GM12878 (cell line): ENCODE measurements around the gene SMPD3. TPM values are rescaled to one million over a fixed set of nuclear protein-coding genes. Genes with fewer than 3 reads are reported as not detected.

Experiments used
- ATAC-seq: fragments of 200-7000 bp; cut with Tn5 transposase; 3 replicates; pipeline ENCODE4 v1.9.1; 2020; ENCODE audit warnings: mild to moderate bottlenecking, moderate library complexity
- BruUV-seq: library from RNA; stranded (reverse); fragments of 400-500 nt; replicated peaks from 2 replicates; lab custom pipeline; 2021; lab: Mats Ljungman, UMichigan
- CTCF ChIA-PET: fragments of 300-600 bp; sonication (Branson Sonifier 250); formaldehyde crosslinking; extraction: SDS; loops from one replicate; lab custom pipeline; 2021; ENCODE audit warnings: inconsistent platforms; lab: Yijun Ruan, JAX
- POLR2A ChIA-PET: fragments of 350-600 bp; formaldehyde crosslinking; extraction: SDS; loops from one replicate; lab custom pipeline; 2021; ENCODE audit warnings: inconsistent platforms; lab: Charles Lee
- RAD21 ChIA-PET: fragments of 300-600 bp; sonication (Branson Sonifier 250); formaldehyde crosslinking; loops from one replicate; lab custom pipeline; 2023; ENCODE audit warnings: antibody characterized with exemption; ENCODE audit not compliant: unreplicated experiment; lab: Charles Lee
- SMC1A ChIA-PET: fragments of 300-600 bp; sonication (Branson Sonifier 250); formaldehyde crosslinking; loops from one replicate; lab custom pipeline; 2023; ENCODE audit not compliant: unreplicated experiment, uncharacterized antibody; lab: Charles Lee
- DNase-seq: peaks from one replicate; pipeline ENCODE4 v3.0.0-alpha.2; 2011; ENCODE audit warnings: low read depth, low spot score
- FAIRE-seq: peaks from 3 replicates; lab custom pipeline; 2011; peaks lifted over from hg19 to GRCh38; lab: Jason Lieb, UNC
- H2AFZ ChIP-seq: 2 replicates; pipeline ENCODE4 v1.6.0; 2011; ENCODE audit warnings: low read depth, low read length, control low read depth; ENCODE audit not compliant: control insufficient read depth
- H3K27ac ChIP-seq: 2 replicates; pipeline ENCODE4 v1.5.1; 2011; ENCODE audit warnings: control low read depth; ENCODE audit not compliant: control insufficient read depth, insufficient read depth
- H3K27me3 ChIP-seq, 2 experiments: replicated peaks in 1 of 2; 2 replicates each; pipeline versions ENCODE4 v1.6.0 to v1.6.1; 2011; ENCODE audit warnings: low read length in 1 of 2; ENCODE audit not compliant: control insufficient read depth in 2 of 2, insufficient read depth in 2 of 2
- H3K36me3 ChIP-seq, 2 experiments: 2 replicates each; pipeline ENCODE4 v1.5.1; 2011; ENCODE audit warnings: low read length in 1 of 2; ENCODE audit not compliant: control insufficient read depth in 2 of 2, insufficient read depth in 2 of 2
- H3K4me1 ChIP-seq: 2 replicates; pipeline ENCODE4 v1.6.1; 2011; ENCODE audit warnings: mild to moderate bottlenecking, low read length, moderate library complexity, mixed read lengths; ENCODE audit not compliant: control insufficient read depth, insufficient read depth
- H3K4me2 ChIP-seq: 2 replicates; pipeline ENCODE4 v1.6.0; 2011; ENCODE audit warnings: control low read depth; ENCODE audit not compliant: control insufficient read depth, insufficient read depth
- H3K4me3 ChIP-seq: fragments of 200-600 bp; sonication (generic); 2 replicates; pipeline ENCODE4 v1.5.1; 2016
- H3K79me2 ChIP-seq: 2 replicates; pipeline ENCODE4 v1.6.0; 2011; ENCODE audit warnings: low read length; ENCODE audit not compliant: control insufficient read depth, insufficient read depth
- H3K9ac ChIP-seq: 2 replicates; pipeline ENCODE4 v1.8.0; 2011; ENCODE audit warnings: low read length, control low read depth, mixed read lengths; ENCODE audit not compliant: control insufficient read depth, insufficient read depth
- H3K9me3 ChIP-seq: replicated peaks from 3 replicates; pipeline ENCODE4 v1.5.1; 2011; ENCODE audit warnings: mild to moderate bottlenecking, low read length; ENCODE audit not compliant: control insufficient read depth, insufficient read depth
- H4K20me1 ChIP-seq: 2 replicates; pipeline ENCODE4 v1.6.0; 2011; ENCODE audit not compliant: control insufficient read depth, insufficient read depth
- CTCF ChIP-seq, 3 experiments: IDR thresholded peaks in 2 of 3; conservative IDR thresholded peaks in 1 of 3; 2 replicates each; pipeline ENCODE4 v1.5.1; 2011; ENCODE audit warnings: low read depth in 3 of 3, low read length in 3 of 3, mild to moderate bottlenecking in 3 of 3, control low read depth in 2 of 3, moderate library complexity in 2 of 3, inconsistent platforms in 1 of 3, mixed read lengths in 1 of 3; ENCODE audit not compliant: control insufficient read depth in 2 of 3, insufficient read depth in 1 of 3; ENCODE audit errors: extremely low read depth in 1 of 3
- IKZF2 ChIP-seq, 2 experiments: fragments of 450-650 bp; IDR thresholded peaks; 2 replicates each; pipeline ENCODE4 v1.6.1; 2017; ENCODE audit warnings: mild to moderate bottlenecking in 2 of 2, moderate library complexity in 2 of 2
- NBN ChIP-seq: fragments of 450-650 bp; IDR thresholded peaks from 2 replicates; pipeline ENCODE4 v1.6.1; 2016
- NFYA ChIP-seq: IDR thresholded peaks from 2 replicates; pipeline ENCODE4 v1.6.1; 2011; ENCODE audit warnings: low read depth, mild to moderate bottlenecking, low read length, improper control_type of control experiment, borderline replicate concordance
- PAX5 ChIP-seq: IDR thresholded peaks from 2 replicates; pipeline ENCODE4 v1.6.1; 2011; ENCODE audit warnings: low read depth, low read length, borderline replicate concordance
- POU2F2 ChIP-seq: IDR thresholded peaks from 3 replicates; pipeline ENCODE4 v1.6.1; 2011; ENCODE audit warnings: low read depth, mild to moderate bottlenecking, low read length, borderline replicate concordance
- RBBP5 ChIP-seq: fragments of 200-600 bp; sonication (generic); conservative IDR thresholded peaks from 2 replicates; pipeline ENCODE4 v1.6.1; 2016
- SIN3A ChIP-seq: IDR thresholded peaks from 2 replicates; pipeline ENCODE4 v1.6.1; 2012; ENCODE audit warnings: low read depth, low read length, improper control_type of control experiment
- SRF ChIP-seq, 2 experiments: IDR thresholded peaks; 2 replicates each; pipeline ENCODE4 v1.6.1; 2011; ENCODE audit warnings: low read depth in 2 of 2, low read length in 2 of 2, mild to moderate bottlenecking in 1 of 2, moderate library complexity in 1 of 2
- STAT1 ChIP-seq: fragments of 450-650 bp; conservative IDR thresholded peaks from 2 replicates; pipeline ENCODE4 v1.6.1; 2014; ENCODE audit warnings: antibody characterized with exemption, mild to moderate bottlenecking
- TARDBP ChIP-seq: IDR thresholded peaks from 2 replicates; pipeline ENCODE4 v1.6.1; 2016; ENCODE audit warnings: borderline replicate concordance
- ZNF384 ChIP-seq: IDR thresholded peaks from 2 replicates; pipeline ENCODE4 v1.6.1; 2012; ENCODE audit warnings: low read depth, mild to moderate bottlenecking, low read length, improper control_type of control experiment, borderline replicate concordance
- ZNF622 ChIP-seq: fragments of 450-650 bp; IDR thresholded peaks from 2 replicates; pipeline ENCODE4 v1.6.1; 2017; ENCODE audit warnings: mild to moderate bottlenecking, inconsistent platforms
- ZSCAN29 ChIP-seq: fragments of 450-650 bp; IDR thresholded peaks from 2 replicates; pipeline ENCODE4 v1.6.1; 2017; ENCODE audit warnings: mild to moderate bottlenecking, moderate library complexity
- WGBS: methylation state at CpG from one replicate; pipeline ENCODE4 v1.1.6; 2016; ENCODE audit warnings: low lambda C conversion rate; ENCODE audit not compliant: insufficient replicate concordance, insufficient coverage; ENCODE audit errors: missing lambda C conversion rate; 5-methylcytosine and 5-hydroxymethylcytosine counted together
- in situ Hi-C: fragments of 300-500 bp; cut with MboI; formaldehyde crosslinking; loops from 9 replicates; pipeline ENCODE4 v1.14.3; 2018; ENCODE audit warnings: mixed read lengths
- intact Hi-C: fragments of 100-400 bp; cut with micrococcal nuclease; formaldehyde crosslinking; loops from one replicate; pipeline ENCODE4 v1.14.2; 2022; ENCODE audit not compliant: unreplicated experiment
- polyA plus RNA-seq, 11 experiments: library from polyadenylated mRNA; depleted of rRNA in 4 of 11; unstranded in 6 of 11; stranded (reverse) in 5 of 11; fragments of >200 nt; fragmentation: Nextera tagmentation in 4 of 11; fragmentation: Illumina TruSeq in 1 of 11; extraction: Ambion mirVana in 4 of 11; extraction: Trizol in 1 of 11; gene quantifications; 1 replicate in 1 of 11; 2 replicates in 10 of 11; pipeline versions ENCODE4 v1.2.1 to v1.2.3, GENCODE V29; 2011 to 2016; ENCODE audit warnings: inconsistent platforms in 2 of 11, missing spikeins in 2 of 11, low read depth in 1 of 11
- total RNA-seq, 4 experiments: library from RNA; depleted of rRNA in 3 of 4; stranded (reverse); fragments of >200 nt in 3 of 4; fragmentation: Illumina TruSeq in 1 of 4; extraction: Trizol in 1 of 4; gene quantifications; 2 replicates each; pipeline versions ENCODE4 v1.2.1 to v1.2.3, GENCODE V29; 2013 to 2021
- TF ChIP-seq, protein P1 (sequence below): fragments of 450-650 bp; IDR thresholded peaks from 2 replicates; pipeline ENCODE4 v1.6.1; 2017; ENCODE audit warnings: mild to moderate bottlenecking, moderate library complexity
- TF ChIP-seq, protein P2 (sequence below): fragments of 450-650 bp; IDR thresholded peaks from 2 replicates; pipeline ENCODE4 v1.6.1; 2016; ENCODE audit warnings: mild to moderate bottlenecking

The SMPD3 gene
- total and polyA plus RNA-seq, 10 of the 15 experiments (the other 5 are each of a cell fraction or from before 2014, with no cell fraction given), result 0.04 to 2.0 (median 1.2) TPM

GRCh38 chr16:68486502-68487202 lies 38.3 kb upstream of the SMPD3 start:
- BruUV-seq, result no TSS peak
- Histone ChIP-seq H3K27me3 (no peaks in the 10 kb centered on the region; a peak in 1 of 4 replicates), H3K4me1 (peaks cover 11% of the 10 kb centered on the region), H3K4me3 (no peak overlapping the region), H3K36me3 (no peaks in the 10 kb centered on the region), H3K27ac (no peak overlapping the region), H3K79me2 (no peaks in the 10 kb centered on the region), H3K4me2 (no peak overlapping the region), H4K20me1 (no peaks in the 10 kb centered on the region), H2AFZ (no peak overlapping the region), H3K9ac (no peak overlapping the region), H3K9me3 (no peaks in the 10 kb centered on the region)
- ATAC-seq (no peak), FAIRE-seq (no peak), DNase-seq (no peak)
- POLR2A ChIA-PET, result interaction anchor here (0.6 kb wide), 2 partner anchors 15 to 228 kb away, joined by 3 to 4 read pairs; no protein-coding TSS in a partner anchor
- RAD21 ChIA-PET, result interaction anchor here (0.6 to 1.3 kb wide), 4 partner anchors 16 to 457 kb away, joined by 3 to 5 read pairs (median 3); no protein-coding TSS in a partner anchor
- WGBS, result 39% methylated on average over 4 of the region's 4 CpGs
- CTCF ChIA-PET, result interaction anchor here (1.0 to 2.9 kb wide), 6 partner anchors 14 to 90 kb away, joined by 3 to 10 read pairs (median 6); no protein-coding TSS in a partner anchor
- intact Hi-C loops (no loop called here), in situ Hi-C loops (no loop called here)
- SMC1A ChIA-PET, result interaction anchor here (0.6 to 1.3 kb wide), 5 partner anchors 17 to 69 kb away, joined by 3 to 5 read pairs (median 4); no protein-coding TSS in a partner anchor
- no peak for TF ChIP-seq SRF (IDR thresholded peaks at IDR 0.05; ENCODE audit: low read depth in 2 of 2, low read length in 2 of 2)
- TF ChIP-seq ZSCAN29, result no peak
- TF ChIP-seq PAX5, result no peak
- no peak for TF ChIP-seq NBN
- TF ChIP-seq CTCF (IDR thresholded peaks at IDR 0.05 in 2 of 3, conservative IDR thresholded peaks at IDR 0.05 in 1 of 3; ENCODE audit: control insufficient read depth in 2 of 3, extremely low read depth in 1 of 3, insufficient read depth in 1 of 3, low read depth in 3 of 3, low read length in 3 of 3), result no peak
- no peak for TF ChIP-seq ZNF384
- no peak for TF ChIP-seq NFYA
- TF ChIP-seq RBBP5, result no peak
- TF ChIP-seq SIN3A, result no peak
- TF ChIP-seq TARDBP, result no peak
- TF ChIP-seq IKZF2 (IDR thresholded peaks at IDR 0.05), result no peak
- TF ChIP-seq POU2F2, result no peak
- TF ChIP-seq, protein P1, sequence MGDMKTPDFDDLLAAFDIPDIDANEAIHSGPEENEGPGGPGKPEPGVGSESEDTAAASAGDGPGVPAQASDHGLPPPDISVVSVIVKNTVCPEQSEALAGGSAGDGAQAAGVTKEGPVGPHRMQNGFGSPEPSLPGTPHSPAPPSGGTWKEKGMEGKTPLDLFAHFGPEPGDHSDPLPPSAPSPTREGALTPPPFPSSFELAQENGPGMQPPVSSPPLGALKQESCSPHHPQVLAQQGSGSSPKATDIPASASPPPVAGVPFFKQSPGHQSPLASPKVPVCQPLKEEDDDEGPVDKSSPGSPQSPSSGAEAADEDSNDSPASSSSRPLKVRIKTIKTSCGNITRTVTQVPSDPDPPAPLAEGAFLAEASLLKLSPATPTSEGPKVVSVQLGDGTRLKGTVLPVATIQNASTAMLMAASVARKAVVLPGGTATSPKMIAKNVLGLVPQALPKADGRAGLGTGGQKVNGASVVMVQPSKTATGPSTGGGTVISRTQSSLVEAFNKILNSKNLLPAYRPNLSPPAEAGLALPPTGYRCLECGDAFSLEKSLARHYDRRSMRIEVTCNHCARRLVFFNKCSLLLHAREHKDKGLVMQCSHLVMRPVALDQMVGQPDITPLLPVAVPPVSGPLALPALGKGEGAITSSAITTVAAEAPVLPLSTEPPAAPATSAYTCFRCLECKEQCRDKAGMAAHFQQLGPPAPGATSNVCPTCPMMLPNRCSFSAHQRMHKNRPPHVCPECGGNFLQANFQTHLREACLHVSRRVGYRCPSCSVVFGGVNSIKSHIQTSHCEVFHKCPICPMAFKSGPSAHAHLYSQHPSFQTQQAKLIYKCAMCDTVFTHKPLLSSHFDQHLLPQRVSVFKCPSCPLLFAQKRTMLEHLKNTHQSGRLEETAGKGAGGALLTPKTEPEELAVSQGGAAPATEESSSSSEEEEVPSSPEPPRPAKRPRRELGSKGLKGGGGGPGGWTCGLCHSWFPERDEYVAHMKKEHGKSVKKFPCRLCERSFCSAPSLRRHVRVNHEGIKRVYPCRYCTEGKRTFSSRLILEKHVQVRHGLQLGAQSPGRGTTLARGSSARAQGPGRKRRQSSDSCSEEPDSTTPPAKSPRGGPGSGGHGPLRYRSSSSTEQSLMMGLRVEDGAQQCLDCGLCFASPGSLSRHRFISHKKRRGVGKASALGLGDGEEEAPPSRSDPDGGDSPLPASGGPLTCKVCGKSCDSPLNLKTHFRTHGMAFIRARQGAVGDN, result no peak
- TF ChIP-seq ZNF622, result no peak
- TF ChIP-seq, protein P2, sequence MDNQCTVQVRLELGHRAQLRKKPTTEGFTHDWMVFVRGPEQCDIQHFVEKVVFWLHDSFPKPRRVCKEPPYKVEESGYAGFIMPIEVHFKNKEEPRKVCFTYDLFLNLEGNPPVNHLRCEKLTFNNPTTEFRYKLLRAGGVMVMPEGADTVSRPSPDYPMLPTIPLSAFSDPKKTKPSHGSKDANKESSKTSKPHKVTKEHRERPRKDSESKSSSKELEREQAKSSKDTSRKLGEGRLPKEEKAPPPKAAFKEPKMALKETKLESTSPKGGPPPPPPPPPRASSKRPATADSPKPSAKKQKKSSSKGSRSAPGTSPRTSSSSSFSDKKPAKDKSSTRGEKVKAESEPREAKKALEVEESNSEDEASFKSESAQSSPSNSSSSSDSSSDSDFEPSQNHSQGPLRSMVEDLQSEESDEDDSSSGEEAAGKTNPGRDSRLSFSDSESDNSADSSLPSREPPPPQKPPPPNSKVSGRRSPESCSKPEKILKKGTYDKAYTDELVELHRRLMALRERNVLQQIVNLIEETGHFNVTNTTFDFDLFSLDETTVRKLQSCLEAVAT, result no peak
- TF ChIP-seq STAT1, result no peak
